ENCODE data around the gene SAFB2. TPM values are rescaled to one million over a fixed set of nuclear protein-coding genes. Genes with fewer than 3 reads are reported as not detected.
A peak's percentile ranks its signal among the peaks of the same experiment; 100 is the strongest.

Gene SAFB2
- total RNA-seq, 1 donor from 2014 or later, result 101 TPM

- no peak overlapping the region for H3K4me3 Mint-ChIP-seq
- intact Hi-C loops (cut with micrococcal nuclease), result no loop called here
- H3K9me3 Mint-ChIP-seq, result no peaks in the 10 kb centered on the region
- no peak for DNase-seq
- H3K4me1 Mint-ChIP-seq, result no peaks in the 10 kb centered on the region
- no peaks in the 10 kb centered on the region for H3K36me3 Mint-ChIP-seq (ENCODE audit: low read depth)
- H3K27ac Mint-ChIP-seq, result no peak overlapping the region
- peaks cover 3% of the 10 kb centered on the region for H3K27me3 Mint-ChIP-seq
These were observed 68.7 kb downstream of the SAFB2 start for GRCh38 chr19:5553892-5554291.

GRCh38 chr19:5547881-5548280, 74.7 kb downstream of the SAFB2 start:
- no peaks in the 10 kb centered on the region for H3K36me3 Mint-ChIP-seq (ENCODE audit: low read depth)
- peaks cover 2% of the 10 kb centered on the region for H3K4me1 Mint-ChIP-seq
- H3K9me3 Mint-ChIP-seq, result no peaks in the 10 kb centered on the region
- peaks cover 2% of the 10 kb centered on the region for H3K27me3 Mint-ChIP-seq
- H3K4me3 Mint-ChIP-seq, result no peak overlapping the region
- intact Hi-C loops (cut with micrococcal nuclease), result no loop called here
- peak; percentile 70 for DNase-seq
- no peak overlapping the region for H3K27ac Mint-ChIP-seq

GRCh38 chr19:5545984-5546383, 76.6 kb downstream of the SAFB2 start:
- no peak for DNase-seq
- Mint-ChIP-seq H3K36me3 (ENCODE audit: low read depth) (no peaks in the 10 kb centered on the region), H3K4me3 (no peak overlapping the region), H3K4me1 (peaks cover 2% of the 10 kb centered on the region), H3K9me3 (no peaks in the 10 kb centered on the region), H3K27ac (no peak overlapping the region), H3K27me3 (peaks cover 2% of the 10 kb centered on the region)
- intact Hi-C loops (cut with micrococcal nuclease), result no loop called here

GRCh38 chr19:5545051-5545450, 77.5 kb downstream of the SAFB2 start:
- Mint-ChIP-seq H3K36me3 (ENCODE audit: low read depth) (no peaks in the 10 kb centered on the region), H3K9me3 (no peaks in the 10 kb centered on the region), H3K4me1 (peaks cover 2% of the 10 kb centered on the region), H3K27me3 (peaks cover 2% of the 10 kb centered on the region), H3K4me3 (no peak overlapping the region), H3K27ac (no peak overlapping the region)
- intact Hi-C loops (cut with micrococcal nuclease), result no loop called here
- DNase-seq, result no peak

- H3K4me3 Mint-ChIP-seq, result no peak overlapping the region
- no peak for DNase-seq
- H3K36me3 Mint-ChIP-seq (ENCODE audit: low read depth), result no peaks in the 10 kb centered on the region
- no peaks in the 10 kb centered on the region for H3K4me1 Mint-ChIP-seq
- H3K27me3 Mint-ChIP-seq, result no peaks in the 10 kb centered on the region
- no peak overlapping the region for H3K27ac Mint-ChIP-seq
- intact Hi-C loops (cut with micrococcal nuclease), result no loop called here
- H3K9me3 Mint-ChIP-seq, result no peaks in the 10 kb centered on the region
These were observed 79.9 kb downstream of the SAFB2 start for GRCh38 chr19:5542665-5543064.

- DNase-seq, result no peak
- H3K4me3 Mint-ChIP-seq, result no peak overlapping the region
- H3K27me3 Mint-ChIP-seq, result no peaks in the 10 kb centered on the region
- no peaks in the 10 kb centered on the region for H3K9me3 Mint-ChIP-seq
- no peaks in the 10 kb centered on the region for H3K4me1 Mint-ChIP-seq
- H3K27ac Mint-ChIP-seq, result no peak overlapping the region
- intact Hi-C loops (cut with micrococcal nuclease), result no loop called here
- H3K36me3 Mint-ChIP-seq (ENCODE audit: low read depth), result no peaks in the 10 kb centered on the region
These were observed 81.1 kb downstream of the SAFB2 start for GRCh38 chr19:5541456-5541855.

- intact Hi-C loops (cut with micrococcal nuclease), result no loop called here
- Mint-ChIP-seq H3K27ac (no peak overlapping the region), H3K4me1 (no peaks in the 10 kb centered on the region), H3K9me3 (peaks cover 5% of the 10 kb centered on the region), H3K27me3 (peaks cover 3% of the 10 kb centered on the region), H3K4me3 (no peak overlapping the region), H3K36me3 (ENCODE audit: low read depth) (peaks cover 4% of the 10 kb centered on the region)
- DNase-seq, result no peak
These were observed 82.4 kb downstream of the SAFB2 start for GRCh38 chr19:5540208-5540607.

GRCh38 chr19:5537870-5538269, 84.7 kb downstream of the SAFB2 start:
- H3K36me3 Mint-ChIP-seq (ENCODE audit: low read depth), result peaks cover 6% of the 10 kb centered on the region
- H3K9me3 Mint-ChIP-seq, result peaks cover 9% of the 10 kb centered on the region
- no peak overlapping the region for H3K4me3 Mint-ChIP-seq
- H3K4me1 Mint-ChIP-seq, result no peaks in the 10 kb centered on the region
- H3K27ac Mint-ChIP-seq, result no peak overlapping the region
- peaks cover 3% of the 10 kb centered on the region for H3K27me3 Mint-ChIP-seq
- DNase-seq, result no peak
- intact Hi-C loops (cut with micrococcal nuclease), result no loop called here

Other genes with a start within 250 kb of the SAFB2 start
- gene ZNRF4, start 167.4 kb downstream of the SAFB2 start, total RNA-seq, result not detected in 2 replicates
- gene TINCR, start 54.8 kb downstream of the SAFB2 start, total RNA-seq, result 0.33 and 0.52 TPM in 2 replicates
- 142 and 143 TPM in 2 replicates for gene SAFB, start 307 bp upstream of the SAFB2 start, total RNA-seq
- 56.2 and 63.4 TPM in 2 replicates for gene MICOS13, start 57.7 kb upstream of the SAFB2 start, total RNA-seq
- 2.2 and 2.6 TPM in 2 replicates for gene HSD11B1L, start 58.3 kb upstream of the SAFB2 start, total RNA-seq
- 1,117 and 1,132 TPM in 2 replicates for gene RPL36, start 67.5 kb upstream of the SAFB2 start, total RNA-seq
- gene LONP1, start 97.4 kb upstream of the SAFB2 start, total RNA-seq, result 220 and 240 TPM in 2 replicates
- not detected in 2 replicates for gene CATSPERD, start 97.9 kb upstream of the SAFB2 start, total RNA-seq
- gene PRR22, start 162.0 kb upstream of the SAFB2 start, total RNA-seq, result 6.7 and 7.5 TPM in 2 replicates
- gene DUS3L, start 168.4 kb upstream of the SAFB2 start, total RNA-seq, result 85.8 and 89.8 TPM in 2 replicates
- gene NRTN, start 182.3 kb upstream of the SAFB2 start, total RNA-seq, result 0.47 and 0.61 TPM in 2 replicates
- not detected in 2 replicates for gene FUT6, start 216.9 kb upstream of the SAFB2 start, total RNA-seq
- not detected in 2 replicates for gene FUT3, start 228.7 kb upstream of the SAFB2 start, total RNA-seq
- gene FUT5, start 247.8 kb upstream of the SAFB2 start, total RNA-seq, result not detected in 2 replicates